ENCODE data around the gene GATA6.

DNA sequence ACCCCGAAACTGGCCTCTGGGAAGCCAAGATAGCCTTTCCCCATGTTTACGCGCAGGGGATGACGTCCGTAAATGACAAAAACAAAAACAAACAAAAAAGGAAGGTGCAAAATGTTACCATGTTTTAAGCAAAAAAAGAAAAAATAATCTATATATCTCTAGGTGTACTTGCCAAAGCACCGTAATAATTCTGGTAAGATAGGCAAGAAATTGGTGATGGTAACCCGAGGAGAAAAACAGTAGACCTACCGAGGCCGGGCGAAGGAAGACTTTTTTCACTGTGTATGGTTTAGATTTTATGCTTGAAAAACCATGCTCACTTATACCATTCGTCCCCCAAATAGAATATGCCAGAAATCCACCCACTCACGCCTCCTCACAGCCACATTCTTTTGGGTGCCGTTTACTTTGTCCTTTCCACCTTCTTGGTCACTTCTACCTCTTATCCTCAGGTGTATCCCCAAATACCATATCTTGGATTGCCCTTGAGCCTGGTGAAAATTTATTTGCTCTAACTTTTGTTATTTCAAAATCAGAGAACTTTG lies 8.0 kb downstream of the GATA6 start:
- TF ChIP-seq, protein P1, sequence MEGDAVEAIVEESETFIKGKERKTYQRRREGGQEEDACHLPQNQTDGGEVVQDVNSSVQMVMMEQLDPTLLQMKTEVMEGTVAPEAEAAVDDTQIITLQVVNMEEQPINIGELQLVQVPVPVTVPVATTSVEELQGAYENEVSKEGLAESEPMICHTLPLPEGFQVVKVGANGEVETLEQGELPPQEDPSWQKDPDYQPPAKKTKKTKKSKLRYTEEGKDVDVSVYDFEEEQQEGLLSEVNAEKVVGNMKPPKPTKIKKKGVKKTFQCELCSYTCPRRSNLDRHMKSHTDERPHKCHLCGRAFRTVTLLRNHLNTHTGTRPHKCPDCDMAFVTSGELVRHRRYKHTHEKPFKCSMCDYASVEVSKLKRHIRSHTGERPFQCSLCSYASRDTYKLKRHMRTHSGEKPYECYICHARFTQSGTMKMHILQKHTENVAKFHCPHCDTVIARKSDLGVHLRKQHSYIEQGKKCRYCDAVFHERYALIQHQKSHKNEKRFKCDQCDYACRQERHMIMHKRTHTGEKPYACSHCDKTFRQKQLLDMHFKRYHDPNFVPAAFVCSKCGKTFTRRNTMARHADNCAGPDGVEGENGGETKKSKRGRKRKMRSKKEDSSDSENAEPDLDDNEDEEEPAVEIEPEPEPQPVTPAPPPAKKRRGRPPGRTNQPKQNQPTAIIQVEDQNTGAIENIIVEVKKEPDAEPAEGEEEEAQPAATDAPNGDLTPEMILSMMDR (IDR thresholded peaks at IDR 0.05; ENCODE audit: borderline replicate concordance, extremely low read depth, low read length, poor library complexity, severe bottlenecking), result no peak
- no peak for TF ChIP-seq EZH2 (IDR thresholded peaks at IDR 0.05; ENCODE audit: borderline replicate concordance, low read depth, low read length, severe bottlenecking)
